ENCODE results near the gene DNAH8.
A peak's percentile ranks its signal among the peaks of the same experiment; 100 is the strongest.
"Not testable (repeated sequence)": the region's sequence is repeated elsewhere in the genome, so short reads cannot be mapped to it uniquely, and the experiment has no call there.

DNAH8 gene

GRCh38 chr6:38871741-38872568 is 156.8 kb downstream of the DNAH8 start:
- TF ChIP-seq GATA1 (IDR thresholded peaks at IDR 0.05; ENCODE audit: low read depth, low read length) = no peak
- TF ChIP-seq POLR2A (IDR thresholded peaks at IDR 0.05; ENCODE audit: low read length) = no peak
- peak; percentile 19 to 57 for DNase-seq

GRCh38 chr6:38873001-38873400 is 157.9 kb downstream of the DNAH8 start:
- no peak for TF ChIP-seq GATA1 (IDR thresholded peaks at IDR 0.05; ENCODE audit: low read depth, low read length)
- TF ChIP-seq POLR2A (IDR thresholded peaks at IDR 0.05; ENCODE audit: low read length) = no peak
- no peak for DNase-seq

- not testable (repeated sequence) for DNase-seq
These were observed 158.7 kb downstream of the DNAH8 start for GRCh38 chr6:38873816-38874215.

GRCh38 chr6:38876475-38876874 is 161.4 kb downstream of the DNAH8 start:
- TF ChIP-seq POLR2A (IDR thresholded peaks at IDR 0.05; ENCODE audit: low read length) (no peak), GATA1 (IDR thresholded peaks at IDR 0.05; ENCODE audit: low read depth, low read length) (no peak)
- DNase-seq = no peak

- no peak for DNase-seq
- TF ChIP-seq POLR2A (IDR thresholded peaks at IDR 0.05; ENCODE audit: low read length) (no peak), GATA1 (IDR thresholded peaks at IDR 0.05; ENCODE audit: low read depth, low read length) (no peak)
These were observed 162.6 kb downstream of the DNAH8 start for GRCh38 chr6:38877721-38878120.

- no peak for TF ChIP-seq POLR2A (IDR thresholded peaks at IDR 0.05; ENCODE audit: low read length)
- no peak for TF ChIP-seq GATA1 (IDR thresholded peaks at IDR 0.05; ENCODE audit: low read depth, low read length)
- no peak for DNase-seq
These were observed 167.0 kb downstream of the DNAH8 start for GRCh38 chr6:38882157-38882556.

GRCh38 chr6:38897507-38897906 is 182.4 kb downstream of the DNAH8 start:
- TF ChIP-seq GATA1 (IDR thresholded peaks at IDR 0.05; ENCODE audit: low read depth, low read length) (no peak), POLR2A (IDR thresholded peaks at IDR 0.05; ENCODE audit: low read length) (no peak)

GRCh38 chr6:38901802-38902522 is 186.9 kb downstream of the DNAH8 start:
- no peak for TF ChIP-seq POLR2A (IDR thresholded peaks at IDR 0.05; ENCODE audit: low read length)
- no peak for TF ChIP-seq GATA1 (IDR thresholded peaks at IDR 0.05; ENCODE audit: low read depth, low read length)

More at GRCh38 chr6:38897507-38897906, 182.4 kb downstream of the DNAH8 start:
- no peak for DNase-seq

GRCh38 chr6:38906582-38906981 is 191.5 kb downstream of the DNAH8 start:
- TF ChIP-seq GATA1 (IDR thresholded peaks at IDR 0.05; ENCODE audit: low read depth, low read length) (no peak), POLR2A (IDR thresholded peaks at IDR 0.05; ENCODE audit: low read length) (no peak)
- no peak for DNase-seq

More at GRCh38 chr6:38901802-38902522, 186.9 kb downstream of the DNAH8 start:
- no peak for DNase-seq

- no peak for DNase-seq
- TF ChIP-seq GATA1 (IDR thresholded peaks at IDR 0.05; ENCODE audit: low read depth, low read length) (no peak), POLR2A (IDR thresholded peaks at IDR 0.05; ENCODE audit: low read length) (no peak)
These were observed 192.2 kb downstream of the DNAH8 start for GRCh38 chr6:38907264-38907663.

GRCh38 chr6:38909015-38909730 is 194.1 kb downstream of the DNAH8 start:
- no peak for TF ChIP-seq GATA1 (IDR thresholded peaks at IDR 0.05; ENCODE audit: low read depth, low read length)
- TF ChIP-seq POLR2A (IDR thresholded peaks at IDR 0.05; ENCODE audit: low read length) = no peak
- DNase-seq = no peak

- DNase-seq = no peak
- no peak for TF ChIP-seq POLR2A (IDR thresholded peaks at IDR 0.05; ENCODE audit: low read length)
- no peak for TF ChIP-seq GATA1 (IDR thresholded peaks at IDR 0.05; ENCODE audit: low read depth, low read length)
These were observed 195.1 kb downstream of the DNAH8 start for GRCh38 chr6:38910207-38910606.

GRCh38 chr6:38912378-38912777 is 197.3 kb downstream of the DNAH8 start:
- no peak for DNase-seq
- no peak for TF ChIP-seq POLR2A (IDR thresholded peaks at IDR 0.05; ENCODE audit: low read length)
- TF ChIP-seq GATA1 (IDR thresholded peaks at IDR 0.05; ENCODE audit: low read depth, low read length) = no peak
